Neutrophil (primary cell): ENCODE results near the gene TMEM222.

Experiments used
- H3K27ac ChIP-seq: fragments of 200-600 bp; sonication (generic); 2 replicates; pipeline ENCODE4 v1.5.1; 2016; ENCODE audit warnings: mild to moderate bottlenecking, moderate library complexity
- H3K27me3 ChIP-seq: fragments of 200-600 bp; sonication (generic); 2 replicates; pipeline ENCODE4 v1.6.0; 2016; ENCODE audit warnings: mild to moderate bottlenecking
- H3K36me3 ChIP-seq: fragments of 200-600 bp; sonication (generic); 2 replicates; pipeline ENCODE4 v1.5.1; 2017
- H3K4me1 ChIP-seq, 2 experiments: fragments of 200-600 bp in 1 of 2; sonication (generic) in 1 of 2; 1 replicate in 1 of 2; 2 replicates in 1 of 2; pipeline versions ENCODE4 v1.5.1 to v1.6.1; 2013 to 2016; ENCODE audit warnings: low read depth in 1 of 2, low read length in 1 of 2, mild to moderate bottlenecking in 1 of 2, moderate library complexity in 1 of 2; ENCODE audit not compliant: control insufficient read depth in 1 of 2, insufficient read depth in 1 of 2
- H3K4me3 ChIP-seq, 2 experiments: fragments of 200-600 bp in 1 of 2; sonication (generic) in 1 of 2; 1 replicate in 1 of 2; 2 replicates in 1 of 2; pipeline ENCODE4 v1.5.1; 2013 to 2016; ENCODE audit warnings: low read depth in 1 of 2, low read length in 1 of 2, mild to moderate bottlenecking in 1 of 2, moderate library complexity in 1 of 2
- H3K9me3 ChIP-seq: fragments of 200-600 bp; sonication (generic); 2 replicates; pipeline ENCODE4 v1.5.1; 2016
- CTCF ChIP-seq: fragments of 200-600 bp; sonication (generic); IDR thresholded peaks from 2 replicates; pipeline ENCODE4 v1.5.1; 2016; ENCODE audit warnings: antibody characterized with exemption

Gene TMEM222

GRCh38 chr1:27348861-27349783, 27.2 kb downstream of the TMEM222 start:
- Histone ChIP-seq H3K4me3 (peak overlapping the region in 1 of 2 experiments; percentile 40), H3K9me3 (no peaks in the 10 kb centered on the region), H3K4me1 (peaks cover 13 to 24% of the 10 kb centered on the region in 2 experiments), H3K27ac (peak overlapping the region; percentile 50), H3K27me3 (no peaks in the 10 kb centered on the region), H3K36me3 (peaks cover 75% of the 10 kb centered on the region)
- TF ChIP-seq CTCF, result no peak

GRCh38 chr1:27349784-27350662, 28.1 kb downstream of the TMEM222 start:
- TF ChIP-seq CTCF, result no peak
- Histone ChIP-seq H3K9me3 (no peaks in the 10 kb centered on the region), H3K36me3 (peaks cover 76% of the 10 kb centered on the region), H3K4me3 (peak overlapping the region in 1 of 2 experiments; percentile 40), H3K27ac (no peak overlapping the region), H3K27me3 (no peaks in the 10 kb centered on the region), H3K4me1 (peaks cover 4 to 15% of the 10 kb centered on the region in 2 experiments)

- Histone ChIP-seq H3K4me3 (no peak overlapping the region), H3K4me1 (peaks cover 0 to 13% of the 10 kb centered on the region in 2 experiments), H3K9me3 (no peaks in the 10 kb centered on the region), H3K36me3 (peaks cover 80% of the 10 kb centered on the region), H3K27ac (no peak overlapping the region), H3K27me3 (no peaks in the 10 kb centered on the region)
- TF ChIP-seq CTCF, result no peak
Measured at GRCh38 chr1:27350663-27351540, 28.9 kb downstream of the TMEM222 start.

- H3K4me3 ChIP-seq, result no peak overlapping the region
- H3K9me3 ChIP-seq, result no peaks in the 10 kb centered on the region
- no peaks in the 10 kb centered on the region for H3K27me3 ChIP-seq
- TF ChIP-seq CTCF, result no peak
- peaks cover under 1 to 20% of the 10 kb centered on the region in 2 experiments for H3K4me1 ChIP-seq
- peaks cover 75% of the 10 kb centered on the region for H3K36me3 ChIP-seq
- H3K27ac ChIP-seq, result no peak overlapping the region
Measured at GRCh38 chr1:27351541-27352107, 29.7 kb downstream of the TMEM222 start.

- H3K27me3 ChIP-seq, result no peaks in the 10 kb centered on the region
- no peak for TF ChIP-seq CTCF
- H3K9me3 ChIP-seq, result no peaks in the 10 kb centered on the region
- H3K4me3 ChIP-seq, result no peak overlapping the region
- peaks cover 59% of the 10 kb centered on the region for H3K36me3 ChIP-seq
- peaks cover 13 to 34% of the 10 kb centered on the region in 2 experiments for H3K4me1 ChIP-seq
- peak overlapping the region; percentile 60 for H3K27ac ChIP-seq
Measured at GRCh38 chr1:27353166-27353565, 31.2 kb downstream of the TMEM222 start.
